ENCODE data around the gene TBC1D25. TPM values are rescaled to one million over a fixed set of nuclear protein-coding genes. Genes with fewer than 3 reads are reported as not detected.
A peak's percentile ranks its signal among the peaks of the same experiment; 100 is the strongest.

The TBC1D25 gene
- total RNA-seq, 1 donor from 2014 or later: 14.6 TPM

DNA sequence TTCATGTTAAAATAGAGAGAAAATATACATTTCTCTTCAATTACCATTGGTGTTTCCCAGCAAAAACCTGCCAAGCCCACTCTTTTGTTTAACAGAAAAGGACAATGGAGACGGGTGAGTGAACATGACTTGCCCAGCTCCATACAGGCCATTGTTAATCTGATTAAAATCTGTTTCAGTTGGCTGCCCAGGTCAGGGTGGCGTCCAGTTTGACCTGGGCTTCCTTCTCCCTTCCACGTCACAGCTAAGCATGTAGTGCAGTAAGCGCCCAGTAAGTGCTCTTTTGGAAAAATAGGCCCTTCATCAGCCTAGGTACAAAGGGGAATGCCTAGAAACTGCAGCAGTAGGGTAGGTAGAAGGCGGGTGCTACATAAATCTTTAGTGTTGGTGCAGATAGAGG is 32.3 kb upstream of the TBC1D25 start:
- intact Hi-C loops (cut with DNase I): no loop called here
- DNase-seq (no peak), ATAC-seq (no peak)
- H3K9me3 ChIP-seq: no peaks in the 10 kb centered on the region
- H3K27ac ChIP-seq: no peak overlapping the region
- H3K4me3 ChIP-seq: no peak overlapping the region
- no peaks in the 10 kb centered on the region for H3K27me3 ChIP-seq
- H3K4me1 ChIP-seq: no peaks in the 10 kb centered on the region
- no peaks in the 10 kb centered on the region for H3K36me3 ChIP-seq
- TF ChIP-seq, protein P1, sequence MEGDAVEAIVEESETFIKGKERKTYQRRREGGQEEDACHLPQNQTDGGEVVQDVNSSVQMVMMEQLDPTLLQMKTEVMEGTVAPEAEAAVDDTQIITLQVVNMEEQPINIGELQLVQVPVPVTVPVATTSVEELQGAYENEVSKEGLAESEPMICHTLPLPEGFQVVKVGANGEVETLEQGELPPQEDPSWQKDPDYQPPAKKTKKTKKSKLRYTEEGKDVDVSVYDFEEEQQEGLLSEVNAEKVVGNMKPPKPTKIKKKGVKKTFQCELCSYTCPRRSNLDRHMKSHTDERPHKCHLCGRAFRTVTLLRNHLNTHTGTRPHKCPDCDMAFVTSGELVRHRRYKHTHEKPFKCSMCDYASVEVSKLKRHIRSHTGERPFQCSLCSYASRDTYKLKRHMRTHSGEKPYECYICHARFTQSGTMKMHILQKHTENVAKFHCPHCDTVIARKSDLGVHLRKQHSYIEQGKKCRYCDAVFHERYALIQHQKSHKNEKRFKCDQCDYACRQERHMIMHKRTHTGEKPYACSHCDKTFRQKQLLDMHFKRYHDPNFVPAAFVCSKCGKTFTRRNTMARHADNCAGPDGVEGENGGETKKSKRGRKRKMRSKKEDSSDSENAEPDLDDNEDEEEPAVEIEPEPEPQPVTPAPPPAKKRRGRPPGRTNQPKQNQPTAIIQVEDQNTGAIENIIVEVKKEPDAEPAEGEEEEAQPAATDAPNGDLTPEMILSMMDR (IDR thresholded peaks at IDR 0.05): no peak

DNA sequence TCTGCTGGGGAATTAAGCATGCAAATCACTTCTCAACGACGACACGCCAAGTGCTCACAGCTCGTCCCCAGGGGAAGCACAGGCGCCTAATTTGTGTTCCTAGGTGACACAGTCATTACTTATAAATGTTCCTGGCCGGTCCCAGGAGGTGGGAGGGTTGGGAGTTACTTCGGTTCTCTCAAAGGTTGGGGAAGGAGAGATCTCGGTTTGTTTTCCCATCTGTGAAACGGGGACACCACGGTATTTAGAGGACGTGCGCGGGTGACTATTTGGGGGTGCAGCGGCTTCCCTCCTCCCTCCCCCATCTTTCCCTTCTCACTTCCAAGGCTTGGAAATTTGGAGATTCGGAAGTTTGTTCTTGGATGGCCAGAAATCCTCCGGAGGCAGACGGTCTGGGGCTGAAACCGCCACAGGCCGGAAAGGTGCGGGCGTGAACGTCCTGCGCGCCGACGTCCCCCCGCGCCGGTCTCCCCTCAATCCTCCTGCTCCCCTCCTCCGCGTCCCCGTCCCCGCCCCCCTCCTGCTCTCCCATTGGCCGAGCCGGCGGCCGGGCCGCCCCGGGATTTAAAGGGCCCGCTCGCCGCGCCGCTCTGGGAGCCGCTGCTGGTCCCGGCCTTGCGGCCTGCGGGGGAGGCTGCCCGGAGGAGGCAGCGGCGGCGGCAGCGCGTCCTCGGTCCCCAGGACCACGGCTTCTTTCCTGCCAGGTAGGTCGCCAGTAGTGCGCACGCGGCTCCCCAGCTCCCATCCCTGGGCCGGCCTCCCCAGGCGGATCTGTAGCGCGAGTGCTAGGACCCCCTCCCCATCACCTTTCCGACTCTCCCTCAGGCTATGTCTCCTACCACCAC is 30.9 kb upstream of the TBC1D25 start, which contains the start of gene PORCN:
PORCN (plus strand) TSS at position 593 of the 845 bp plus-strand sequence. CDS start 829 bp downstream, outside the sequence.
- H3K36me3 ChIP-seq: no peaks in the 10 kb centered on the region
- intact Hi-C loops (cut with DNase I): no loop called here
- peak within 1 kb of the TSS; percentile 80 for H3K27ac ChIP-seq
- ATAC-seq (peak; percentile 99), DNase-seq (peak; percentile 93)
- H3K9me3 ChIP-seq: no peaks in the 10 kb centered on the region
- TF ChIP-seq, protein P1 (IDR thresholded peaks at IDR 0.05): no peak
- no peaks in the 10 kb centered on the region for H3K27me3 ChIP-seq
- H3K4me1 ChIP-seq: no peaks in the 10 kb centered on the region
- H3K4me3 ChIP-seq: peak within 1 kb of the TSS; percentile 64

DNA sequence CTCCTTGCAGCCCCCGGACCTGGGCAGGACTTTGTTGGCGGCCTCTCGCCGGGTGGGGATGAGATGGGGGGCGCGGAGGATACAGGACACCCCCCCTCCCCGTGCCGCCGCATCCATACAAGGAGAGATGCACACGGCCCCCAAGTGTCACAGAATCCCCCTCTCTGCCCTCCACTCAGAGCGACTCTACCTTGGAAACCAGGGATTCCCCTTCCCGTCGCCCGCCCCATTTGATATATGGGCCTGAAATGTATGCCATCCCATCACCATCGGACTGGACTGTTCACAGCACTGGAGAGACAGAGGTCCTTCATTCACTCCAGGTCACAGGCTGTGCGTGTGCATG is 30.3 kb upstream of the TBC1D25 start:
- peak overlapping the region; percentile 51 for H3K27ac ChIP-seq
- TF ChIP-seq, protein P1 (IDR thresholded peaks at IDR 0.05): no peak
- no peak for DNase-seq
- no peaks in the 10 kb centered on the region for H3K27me3 ChIP-seq
- intact Hi-C loops (cut with DNase I): no loop called here
- H3K4me3 ChIP-seq: peak overlapping the region; percentile 64
- no peaks in the 10 kb centered on the region for H3K4me1 ChIP-seq
- no peaks in the 10 kb centered on the region for H3K9me3 ChIP-seq
- H3K36me3 ChIP-seq: no peaks in the 10 kb centered on the region
- no peak for ATAC-seq

DNA sequence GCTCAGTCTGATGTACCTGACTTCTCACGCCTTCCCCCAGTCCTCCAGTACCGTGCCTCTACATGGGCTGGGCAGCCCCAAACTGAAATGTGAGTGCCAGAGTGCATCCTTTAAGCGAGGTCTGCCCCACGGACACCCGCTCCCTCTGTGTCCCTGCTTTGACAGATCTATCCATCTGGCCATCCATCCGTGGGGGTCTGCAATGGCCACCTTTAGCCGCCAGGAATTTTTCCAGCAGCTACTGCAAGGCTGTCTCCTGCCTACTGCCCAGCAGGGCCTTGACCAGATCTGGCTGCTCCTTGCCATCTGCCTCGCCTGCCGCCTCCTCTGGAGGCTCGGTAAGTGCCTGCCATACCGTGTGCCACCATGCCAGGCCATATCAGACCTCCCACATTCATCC is 29.9 kb upstream of the TBC1D25 start:
- Histone ChIP-seq H3K27me3 (no peaks in the 10 kb centered on the region), H3K36me3 (no peaks in the 10 kb centered on the region), H3K27ac (no peak overlapping the region), H3K4me3 (peak overlapping the region; percentile 64), H3K4me1 (no peaks in the 10 kb centered on the region), H3K9me3 (no peaks in the 10 kb centered on the region)
- DNase-seq (no peak), ATAC-seq (no peak)
- intact Hi-C loops (cut with DNase I): no loop called here
- TF ChIP-seq, protein P1 (IDR thresholded peaks at IDR 0.05): no peak

DNA sequence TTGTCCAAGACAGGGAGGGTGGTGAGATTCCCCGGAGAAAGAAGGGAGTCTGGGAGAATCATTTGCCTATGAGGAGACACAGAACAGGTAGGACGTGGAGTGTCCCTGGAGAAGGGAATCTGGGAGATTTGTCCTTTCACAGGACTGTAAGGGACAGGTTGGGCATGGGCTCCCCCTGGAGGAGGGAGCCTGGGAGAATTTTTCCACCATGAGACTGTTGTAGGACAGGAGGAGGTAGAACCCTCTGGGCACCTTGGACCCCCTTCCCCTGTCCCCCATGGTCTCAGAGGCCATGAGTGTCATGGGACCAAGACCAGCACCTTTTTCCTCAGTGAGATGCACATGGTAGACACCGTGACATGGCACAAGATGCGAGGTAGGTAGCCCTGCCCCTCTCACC is 28.0 kb upstream of the TBC1D25 start:
- DNase-seq (no peak), ATAC-seq (no peak)
- Histone ChIP-seq H3K9me3 (no peaks in the 10 kb centered on the region), H3K27ac (no peak overlapping the region), H3K4me3 (no peak overlapping the region), H3K4me1 (no peaks in the 10 kb centered on the region), H3K36me3 (no peaks in the 10 kb centered on the region), H3K27me3 (no peaks in the 10 kb centered on the region)
- intact Hi-C loops (cut with DNase I): no loop called here
- TF ChIP-seq, protein P1 (IDR thresholded peaks at IDR 0.05): no peak

Data from upper lobe of right lung (tissue), 1 donor.